Measurements from ENCODE around the gene EIF3J. TPM values are rescaled to one million over a fixed set of nuclear protein-coding genes. Genes with fewer than 3 reads are reported as not detected.
"Not testable (repeated sequence)": the region's sequence is repeated elsewhere in the genome, so short reads cannot be mapped to it uniquely, and the experiment has no call there.

Gene EIF3J
- total RNA-seq, 1 experiment from 2014 or later = 38.2 TPM

DNA sequence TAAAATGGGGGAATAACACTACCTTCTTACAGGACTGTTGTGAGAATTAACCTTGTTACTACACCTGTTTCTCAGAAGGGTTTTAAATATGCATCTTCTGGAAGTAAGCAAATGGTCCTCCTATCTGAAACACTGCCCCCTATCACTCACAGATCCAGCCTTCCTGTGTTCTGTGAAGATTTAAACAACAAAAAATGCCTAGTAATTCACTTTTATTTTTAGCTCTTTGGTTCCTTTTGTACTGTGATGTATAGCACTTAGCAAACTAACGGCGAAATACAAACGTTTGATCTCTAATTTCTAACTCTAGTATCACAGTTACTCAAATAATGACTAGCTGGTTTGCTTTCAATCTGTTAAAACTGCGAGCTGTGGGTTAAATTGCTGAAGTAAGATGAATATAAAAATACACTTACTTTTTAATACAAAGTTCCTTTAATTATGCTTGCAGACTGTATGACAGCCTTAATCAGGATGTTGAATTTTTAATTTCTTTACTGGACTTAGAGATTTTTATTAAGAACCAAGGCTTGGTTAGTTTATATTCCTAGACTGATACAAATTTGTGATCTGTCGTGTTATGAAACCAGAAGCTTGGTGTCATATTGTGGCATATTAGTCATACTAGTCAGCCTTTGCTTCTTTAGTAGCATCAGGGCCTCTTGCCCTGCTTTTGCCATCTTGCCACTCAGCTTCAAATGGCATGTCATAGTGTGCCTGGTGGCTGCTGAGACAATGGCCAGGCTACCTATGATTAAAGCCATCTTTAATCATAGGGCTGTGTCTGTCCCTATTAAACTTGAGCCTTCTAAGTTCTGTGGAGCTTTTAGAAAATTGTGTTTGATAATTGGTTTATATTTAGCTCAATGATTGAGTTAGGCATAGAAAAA lies 9.2 kb downstream of the EIF3J start:
- intact Hi-C loops (cut with micrococcal nuclease) = no loop called here
- Histone ChIP-seq H3K79me2 (ENCODE audit: low read length) (peaks cover 96% of the 10 kb centered on the region), H3F3A (ENCODE audit: low read length, unreplicated experiment) (no peaks in the 10 kb centered on the region), H3K27me3 (ENCODE audit: low read length) (no peaks in the 10 kb centered on the region), H3K4me3 (ENCODE audit: low read length) (no peak overlapping the region), H4K20me1 (ENCODE audit: low read length) (peaks cover 59% of the 10 kb centered on the region), H3K4me2 (ENCODE audit: low read length) (peak overlapping the region; percentile 5; the same call in 1 of the 2 replicates), H3K36me3 (ENCODE audit: low read depth, low read length) (peaks cover 39% of the 10 kb centered on the region), H3K27ac (ENCODE audit: low read length) (no peak overlapping the region), H3K4me1 (ENCODE audit: insufficient read depth, low read length) (peaks cover 22% of the 10 kb centered on the region), H3K9ac (ENCODE audit: low read length) (no peak overlapping the region), H2AFZ (ENCODE audit: low read length) (no peak overlapping the region), H3K9me3 (ENCODE audit: low read length) (no peaks in the 10 kb centered on the region), H3K9me2 (replicated peaks; ENCODE audit: low read length) (no peaks in the 10 kb centered on the region)
- ATAC-seq = peak; percentile 44
- ChIA-PET POLR2A (ENCODE audit: unreplicated experiment) (interaction anchor here (0.6 kb wide), 1 partner anchor 9 kb away, joined by 9 read pairs; the partner anchor contains the start of gene EIF3J), CTCF (interaction anchor here (0.6 to 0.9 kb wide), 5 partner anchors 9 to 1840 kb away, joined by 3 to 7 read pairs (median 3); partner anchors contain the start of gene EIF3J)
- BruUV-seq (replicated peaks) = no TSS peak
- TF ChIP-seq, protein P1, sequence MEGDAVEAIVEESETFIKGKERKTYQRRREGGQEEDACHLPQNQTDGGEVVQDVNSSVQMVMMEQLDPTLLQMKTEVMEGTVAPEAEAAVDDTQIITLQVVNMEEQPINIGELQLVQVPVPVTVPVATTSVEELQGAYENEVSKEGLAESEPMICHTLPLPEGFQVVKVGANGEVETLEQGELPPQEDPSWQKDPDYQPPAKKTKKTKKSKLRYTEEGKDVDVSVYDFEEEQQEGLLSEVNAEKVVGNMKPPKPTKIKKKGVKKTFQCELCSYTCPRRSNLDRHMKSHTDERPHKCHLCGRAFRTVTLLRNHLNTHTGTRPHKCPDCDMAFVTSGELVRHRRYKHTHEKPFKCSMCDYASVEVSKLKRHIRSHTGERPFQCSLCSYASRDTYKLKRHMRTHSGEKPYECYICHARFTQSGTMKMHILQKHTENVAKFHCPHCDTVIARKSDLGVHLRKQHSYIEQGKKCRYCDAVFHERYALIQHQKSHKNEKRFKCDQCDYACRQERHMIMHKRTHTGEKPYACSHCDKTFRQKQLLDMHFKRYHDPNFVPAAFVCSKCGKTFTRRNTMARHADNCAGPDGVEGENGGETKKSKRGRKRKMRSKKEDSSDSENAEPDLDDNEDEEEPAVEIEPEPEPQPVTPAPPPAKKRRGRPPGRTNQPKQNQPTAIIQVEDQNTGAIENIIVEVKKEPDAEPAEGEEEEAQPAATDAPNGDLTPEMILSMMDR (conservative IDR thresholded peaks at IDR 0.05; ENCODE audit: low read depth, low read length) = peak; percentile 69
- TF ChIP-seq EZH2 (IDR thresholded peaks at IDR 0.05; ENCODE audit: low read length, unreplicated experiment) (no peak), EZH2phosphoT487 (IDR thresholded peaks at IDR 0.05; ENCODE audit: borderline replicate concordance, low read length) (no peak)
- peak; percentile 43 for DNase-seq

- H3K9me3 ChIP-seq (ENCODE audit: low read length); CTCF ChIA-PET; POLR2A ChIA-PET (ENCODE audit: unreplicated experiment); H3K4me3 ChIP-seq (ENCODE audit: low read length); H3K9ac ChIP-seq (ENCODE audit: low read length); H3K4me2 ChIP-seq (ENCODE audit: low read length); H2AFZ ChIP-seq (ENCODE audit: low read length); H3K27me3 ChIP-seq (ENCODE audit: low read length); H3K27ac ChIP-seq (ENCODE audit: low read length); ATAC-seq; intact Hi-C loops (cut with micrococcal nuclease); H3K9me2 ChIP-seq (replicated peaks; ENCODE audit: low read length); BruUV-seq (replicated peaks); H3F3A ChIP-seq (ENCODE audit: low read length, unreplicated experiment); DNase-seq: not testable (repeated sequence)
- Histone ChIP-seq H3K4me1 (ENCODE audit: insufficient read depth, low read length) (peaks cover 15% of the 10 kb centered on the region), H3K36me3 (ENCODE audit: low read depth, low read length) (peaks cover 44% of the 10 kb centered on the region), H4K20me1 (ENCODE audit: low read length) (peaks cover 40% of the 10 kb centered on the region), H3K79me2 (ENCODE audit: low read length) (peaks cover 77% of the 10 kb centered on the region)
Measured at GRCh38 chr15:44549152-44549551, 12.2 kb downstream of the EIF3J start.

GRCh38 chr15:44550256-44550655 lies 13.3 kb downstream of the EIF3J start:
- DNase-seq (peak; percentile 62), ATAC-seq (peak; percentile 64)
- Histone ChIP-seq H3F3A (ENCODE audit: low read length, unreplicated experiment) (no peaks in the 10 kb centered on the region), H3K9me2 (replicated peaks; ENCODE audit: low read length) (no peaks in the 10 kb centered on the region), H3K4me3 (ENCODE audit: low read length) (no peak overlapping the region), H3K9ac (ENCODE audit: low read length) (no peak overlapping the region), H3K4me1 (ENCODE audit: insufficient read depth, low read length) (peaks cover 13% of the 10 kb centered on the region), H4K20me1 (ENCODE audit: low read length) (peaks cover 45% of the 10 kb centered on the region), H3K79me2 (ENCODE audit: low read length) (peaks cover 73% of the 10 kb centered on the region), H3K9me3 (ENCODE audit: low read length) (no peaks in the 10 kb centered on the region), H3K4me2 (ENCODE audit: low read length) (no peak overlapping the region), H2AFZ (ENCODE audit: low read length) (no peak overlapping the region), H3K27ac (ENCODE audit: low read length) (no peak overlapping the region), H3K36me3 (ENCODE audit: low read depth, low read length) (peaks cover 55% of the 10 kb centered on the region), H3K27me3 (ENCODE audit: low read length) (no peaks in the 10 kb centered on the region)
- no peak for TF ChIP-seq EZH2phosphoT487 (IDR thresholded peaks at IDR 0.05; ENCODE audit: borderline replicate concordance, low read length)
- TF ChIP-seq, protein P1 (conservative IDR thresholded peaks at IDR 0.05; ENCODE audit: low read depth, low read length) = peak; percentile 65
- intact Hi-C loops (cut with micrococcal nuclease) = no loop called here
- ChIA-PET POLR2A (ENCODE audit: unreplicated experiment) (interaction anchor here (0.6 to 0.7 kb wide), 4 partner anchors 58 to 610 kb away, joined by 3 to 7 read pairs (median 6); no protein-coding TSS in a partner anchor), CTCF (interaction anchor here (0.6 to 1.0 kb wide), 4 partner anchors 11 to 1376 kb away, joined by 3 to 5 read pairs (median 4); no protein-coding TSS in a partner anchor)
- no TSS peak for BruUV-seq (replicated peaks)

Data from PC-3 (cell line).